Neural progenitor cell (in vitro differentiated cells): ENCODE results near the gene GPHN. TPM values are rescaled to one million over a fixed set of nuclear protein-coding genes. Genes with fewer than 3 reads are reported as not detected.

Source experiments
- DNase-seq: peaks from one replicate; pipeline ENCODE4 v3.0.0-alpha.2; 2016; ENCODE audit warnings: low spot score
- H2AFZ ChIP-seq: fragments of 200-600 bp; sonication (generic); replicated peaks from 2 replicates; pipeline ENCODE4 v1.6.1; 2016; ENCODE audit warnings: antibody characterized with exemption
- H3F3A ChIP-seq: fragments of 200-600 bp; sonication (generic); 2 replicates; pipeline ENCODE4 v1.6.1; 2016; ENCODE audit warnings: antibody characterized with exemption, low read depth
- H3K27ac ChIP-seq: fragments of 200-600 bp; sonication (generic); 2 replicates; pipeline ENCODE4 v1.5.1; 2016; ENCODE audit warnings: mild to moderate bottlenecking
- H3K27me3 ChIP-seq: fragments of 200-600 bp; sonication (generic); 2 replicates; pipeline ENCODE4 v1.6.1; 2016; ENCODE audit warnings: mild to moderate bottlenecking, moderate library complexity
- H3K36me3 ChIP-seq: fragments of 200-600 bp; sonication (generic); 2 replicates; pipeline ENCODE4 v1.5.1; 2016
- H3K4me1 ChIP-seq: fragments of 200-600 bp; sonication (generic); 2 replicates; pipeline ENCODE4 v1.6.1; 2016; ENCODE audit warnings: mixed run types
- H3K4me2 ChIP-seq: fragments of 200-600 bp; sonication (generic); 2 replicates; pipeline ENCODE4 v1.6.1; 2016
- H3K4me3 ChIP-seq: fragments of 200-600 bp; sonication (generic); 2 replicates; pipeline ENCODE4 v1.5.1; 2016
- H3K79me2 ChIP-seq: fragments of 200-600 bp; sonication (generic); 2 replicates; pipeline ENCODE4 v1.6.1; 2016; ENCODE audit warnings: low read depth
- H3K9ac ChIP-seq: fragments of 200-600 bp; sonication (generic); 2 replicates; pipeline ENCODE4 v1.6.1; 2016
- H3K9me3 ChIP-seq: fragments of 200-600 bp; sonication (generic); 2 replicates; pipeline ENCODE4 v1.5.1; 2016; ENCODE audit warnings: low read depth
- H4K20me1 ChIP-seq: fragments of 200-600 bp; sonication (generic); 2 replicates; pipeline ENCODE4 v1.6.1; 2016; ENCODE audit warnings: low read depth
- H3K27ac Mint-ChIP-seq: 3 replicates; pipeline ENCODE4 v1.8.0; 2021; ENCODE audit warnings: mixed read lengths
- H3K27me3 Mint-ChIP-seq: 2 replicates; pipeline ENCODE4 v1.8.0; 2022; ENCODE audit warnings: low read depth, mild to moderate bottlenecking, inconsistent platforms, moderate library complexity, mixed read lengths; ENCODE audit not compliant: insufficient read depth
- H3K36me3 Mint-ChIP-seq: 3 replicates; pipeline ENCODE4 v1.8.0; 2021; ENCODE audit warnings: mixed read lengths
- H3K4me1 Mint-ChIP-seq: 3 replicates; pipeline ENCODE4 v1.8.0; 2021; ENCODE audit warnings: mixed read lengths
- H3K4me3 Mint-ChIP-seq: 3 replicates; pipeline ENCODE4 v1.8.0; 2021; ENCODE audit warnings: mild to moderate bottlenecking, moderate library complexity, mixed read lengths
- H3K9me3 Mint-ChIP-seq: 3 replicates; pipeline ENCODE4 v1.8.0; 2020; ENCODE audit warnings: mixed read lengths
- EZH2 ChIP-seq: fragments of 200-600 bp; sonication (generic); IDR thresholded peaks from 2 replicates; pipeline ENCODE4 v1.6.1; 2017; ENCODE audit warnings: antibody characterized with exemption, mild to moderate bottlenecking, moderate library complexity
- EZH2phosphoT487 ChIP-seq: fragments of 200-600 bp; sonication (generic); IDR thresholded peaks from 2 replicates; pipeline ENCODE4 v1.6.1; 2017; ENCODE audit warnings: antibody characterized with exemption
- total RNA-seq: library from RNA; depleted of rRNA; stranded (reverse); fragments of >200 nt; gene quantifications from 2 replicates; pipeline ENCODE4 v1.2.3, GENCODE V29; 2015; ENCODE audit warnings: low replicate concordance
- TF ChIP-seq, protein P1 (sequence below): fragments of 200-600 bp; sonication (generic); IDR thresholded peaks from 2 replicates; pipeline ENCODE4 v1.5.1; 2017; ENCODE audit warnings: antibody characterized with exemption, mild to moderate bottlenecking

Gene GPHN
- total RNA-seq, 1 donor from 2014 or later = 42.9 TPM

DNA sequence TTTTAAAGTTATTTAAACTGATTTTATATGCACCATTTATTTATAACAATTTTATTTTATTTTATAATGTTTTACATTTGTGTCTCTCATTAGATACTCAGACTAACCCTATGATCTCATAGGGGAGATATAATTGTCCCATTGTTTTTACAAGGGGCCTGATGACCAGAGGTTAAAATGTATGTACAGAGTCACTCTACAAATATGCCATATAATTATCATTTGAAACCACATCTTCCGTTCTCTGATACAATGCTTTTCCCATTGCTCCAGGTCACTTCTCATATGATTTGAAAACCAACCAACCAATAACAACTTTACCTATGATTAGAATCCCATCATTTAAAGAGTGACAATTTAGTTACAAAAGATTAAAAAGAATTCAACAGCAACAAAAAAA is 137.8 kb downstream of the GPHN start:
- Histone ChIP-seq H3K4me2 (no peak overlapping the region), H4K20me1 (no peaks in the 10 kb centered on the region), H3K27me3 (no peaks in the 10 kb centered on the region), H2AFZ (no peak overlapping the region), H3K36me3 (no peaks in the 10 kb centered on the region), H3F3A (no peaks in the 10 kb centered on the region), H3K9me3 (no peaks in the 10 kb centered on the region), H3K79me2 (no peaks in the 10 kb centered on the region), H3K4me3 (no peak overlapping the region), H3K27ac (no peak overlapping the region), H3K4me1 (peaks cover 1% of the 10 kb centered on the region), H3K9ac (no peak overlapping the region)
- H3K4me3 Mint-ChIP-seq = no peak overlapping the region
- no peak overlapping the region for H3K27ac Mint-ChIP-seq
- no peak for TF ChIP-seq EZH2
- TF ChIP-seq, protein P1, sequence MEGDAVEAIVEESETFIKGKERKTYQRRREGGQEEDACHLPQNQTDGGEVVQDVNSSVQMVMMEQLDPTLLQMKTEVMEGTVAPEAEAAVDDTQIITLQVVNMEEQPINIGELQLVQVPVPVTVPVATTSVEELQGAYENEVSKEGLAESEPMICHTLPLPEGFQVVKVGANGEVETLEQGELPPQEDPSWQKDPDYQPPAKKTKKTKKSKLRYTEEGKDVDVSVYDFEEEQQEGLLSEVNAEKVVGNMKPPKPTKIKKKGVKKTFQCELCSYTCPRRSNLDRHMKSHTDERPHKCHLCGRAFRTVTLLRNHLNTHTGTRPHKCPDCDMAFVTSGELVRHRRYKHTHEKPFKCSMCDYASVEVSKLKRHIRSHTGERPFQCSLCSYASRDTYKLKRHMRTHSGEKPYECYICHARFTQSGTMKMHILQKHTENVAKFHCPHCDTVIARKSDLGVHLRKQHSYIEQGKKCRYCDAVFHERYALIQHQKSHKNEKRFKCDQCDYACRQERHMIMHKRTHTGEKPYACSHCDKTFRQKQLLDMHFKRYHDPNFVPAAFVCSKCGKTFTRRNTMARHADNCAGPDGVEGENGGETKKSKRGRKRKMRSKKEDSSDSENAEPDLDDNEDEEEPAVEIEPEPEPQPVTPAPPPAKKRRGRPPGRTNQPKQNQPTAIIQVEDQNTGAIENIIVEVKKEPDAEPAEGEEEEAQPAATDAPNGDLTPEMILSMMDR = no peak
- no peak for TF ChIP-seq EZH2phosphoT487
- no peaks in the 10 kb centered on the region for H3K36me3 Mint-ChIP-seq
- H3K9me3 Mint-ChIP-seq = no peaks in the 10 kb centered on the region
- peaks cover 7% of the 10 kb centered on the region for H3K4me1 Mint-ChIP-seq
- no peak for DNase-seq
- H3K27me3 Mint-ChIP-seq = no peaks in the 10 kb centered on the region

DNA sequence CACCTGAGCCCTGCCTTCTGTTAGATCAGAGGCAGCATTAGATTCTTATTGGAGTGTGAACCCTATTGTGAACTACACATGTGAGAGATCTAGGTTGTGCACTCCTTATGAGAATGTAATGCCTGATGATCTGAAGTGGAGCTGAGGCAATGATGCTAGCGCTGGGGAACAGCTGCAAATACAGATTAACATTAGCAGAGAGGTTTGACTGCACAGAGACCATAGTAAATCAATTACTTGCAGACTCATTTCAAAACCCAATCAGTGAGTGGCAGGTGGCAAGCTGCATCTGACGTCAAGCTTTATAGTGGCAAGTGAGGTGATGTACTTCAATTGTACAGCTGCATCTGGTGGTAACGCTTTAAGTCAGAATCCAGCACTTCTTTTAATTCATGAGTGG is 141.6 kb downstream of the GPHN start:
- Histone ChIP-seq H3K9me3 (no peaks in the 10 kb centered on the region), H3K4me2 (no peak overlapping the region), H3K4me1 (peaks cover 22% of the 10 kb centered on the region), H2AFZ (no peak overlapping the region), H4K20me1 (no peaks in the 10 kb centered on the region), H3K36me3 (no peaks in the 10 kb centered on the region), H3K27ac (no peak overlapping the region), H3K27me3 (no peaks in the 10 kb centered on the region), H3K79me2 (peaks cover 7% of the 10 kb centered on the region), H3K9ac (no peak overlapping the region), H3F3A (peaks cover 5% of the 10 kb centered on the region), H3K4me3 (no peak overlapping the region)
- Mint-ChIP-seq H3K36me3 (no peaks in the 10 kb centered on the region), H3K9me3 (no peaks in the 10 kb centered on the region), H3K4me1 (peaks cover 23% of the 10 kb centered on the region), H3K4me3 (no peak overlapping the region), H3K27me3 (no peaks in the 10 kb centered on the region), H3K27ac (no peak overlapping the region)
- no peak for TF ChIP-seq EZH2
- TF ChIP-seq, protein P1 = no peak
- no peak for TF ChIP-seq EZH2phosphoT487
- no peak for DNase-seq

DNA sequence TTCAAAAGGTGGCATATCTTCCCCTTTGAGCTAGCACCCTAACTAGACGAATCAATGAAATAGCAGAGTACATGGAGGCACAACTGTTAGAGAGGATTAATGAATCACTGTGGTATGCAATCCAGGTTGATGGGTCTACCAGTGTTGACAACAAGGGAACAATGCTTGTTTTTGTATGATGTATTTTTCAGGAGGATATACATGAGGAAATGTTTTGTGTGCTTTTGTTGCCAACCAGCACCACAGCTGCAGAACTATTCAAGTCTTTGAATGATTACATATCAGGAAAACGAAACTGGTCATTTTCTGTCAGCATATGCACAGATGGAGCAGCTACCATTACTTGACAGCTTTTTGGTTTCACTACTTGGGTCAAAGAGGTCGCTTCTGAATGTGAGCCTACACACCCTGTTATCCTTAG is 142.6 kb downstream of the GPHN start:
- Histone ChIP-seq H3K79me2 (peaks cover 7% of the 10 kb centered on the region), H3F3A (peaks cover 5% of the 10 kb centered on the region), H3K9me3 (no peaks in the 10 kb centered on the region), H4K20me1 (no peaks in the 10 kb centered on the region), H3K4me3 (no peak overlapping the region), H3K27me3 (no peaks in the 10 kb centered on the region), H3K9ac (no peak overlapping the region), H3K27ac (no peak overlapping the region), H3K4me1 (peaks cover 22% of the 10 kb centered on the region), H3K4me2 (no peak overlapping the region), H2AFZ (no peak overlapping the region), H3K36me3 (no peaks in the 10 kb centered on the region)
- no peak for DNase-seq
- Mint-ChIP-seq H3K4me3 (no peak overlapping the region), H3K9me3 (peaks cover 6% of the 10 kb centered on the region), H3K4me1 (peaks cover 23% of the 10 kb centered on the region), H3K36me3 (no peaks in the 10 kb centered on the region), H3K27me3 (no peaks in the 10 kb centered on the region), H3K27ac (no peak overlapping the region)
- TF ChIP-seq, protein P1 = no peak
- no peak for TF ChIP-seq EZH2
- TF ChIP-seq EZH2phosphoT487 = no peak
